Endothelial cell of umbilical vein (primary cell): ENCODE data around the gene NUDT12. TPM values are rescaled to one million over a fixed set of nuclear protein-coding genes. Genes with fewer than 3 reads are reported as not detected.

Experiments
- BruUV-seq: library from RNA; stranded (reverse); fragments of 400-500 nt; replicated peaks from 2 replicates; lab custom pipeline; 2021; lab: Mats Ljungman, UMichigan
- CTCF ChIA-PET: fragments of 300-600, 350-600 bp; sonication (Branson Sonifier 250); formaldehyde crosslinking; loops from one replicate; lab custom pipeline; 2021; ENCODE audit warnings: antibody characterized with exemption, inconsistent platforms; lab: Charles Lee
- POLR2A ChIA-PET: fragments of 300-600, 350-600 bp; sonication (Branson Sonifier 250); formaldehyde crosslinking; loops from one replicate; lab custom pipeline; 2021; ENCODE audit warnings: antibody characterized with exemption, inconsistent platforms; lab: Charles Lee
- DNase-seq: peaks from one replicate; pipeline ENCODE4 v3.0.0-alpha.2; 2011; ENCODE audit warnings: low read depth, low spot score
- FAIRE-seq: peaks from 2 replicates; lab custom pipeline; 2011; peaks lifted over from hg19 to GRCh38; lab: Jason Lieb, UNC
- H2AFZ ChIP-seq: 2 replicates; pipeline ENCODE4 v1.6.0; 2012; ENCODE audit warnings: low read depth, low read length, control low read depth, inconsistent platforms
- H3K27ac ChIP-seq: 2 replicates; pipeline ENCODE4 v1.5.1; 2011; ENCODE audit warnings: low read depth, mild to moderate bottlenecking, control low read depth, low read length, moderate library complexity; ENCODE audit not compliant: insufficient read depth
- H3K27me3 ChIP-seq, 2 experiments: 2 replicates each; pipeline versions ENCODE4 v1.6.0 to v1.6.1; 2011; ENCODE audit warnings: low read length in 2 of 2, mixed read lengths in 1 of 2; ENCODE audit not compliant: control insufficient read depth in 2 of 2, insufficient read depth in 2 of 2
- H3K36me3 ChIP-seq, 2 experiments: 2 replicates in 1 of 2; 3 replicates in 1 of 2; pipeline ENCODE4 v1.5.1; 2011; ENCODE audit warnings: low read length in 2 of 2, mild to moderate bottlenecking in 1 of 2, moderate library complexity in 1 of 2; ENCODE audit not compliant: control insufficient read depth in 2 of 2, insufficient read depth in 2 of 2; ENCODE audit errors: extremely low read depth in 1 of 2
- H3K4me1 ChIP-seq: 3 replicates; pipeline ENCODE4 v1.5.1; 2011; ENCODE audit warnings: mild to moderate bottlenecking, low read length; ENCODE audit not compliant: control insufficient read depth, insufficient read depth; ENCODE audit errors: extremely low read depth
- H3K4me2 ChIP-seq: 2 replicates; pipeline ENCODE4 v1.6.1; 2011; ENCODE audit warnings: low read length, control low read depth, mixed read lengths; ENCODE audit not compliant: insufficient read depth
- H3K4me3 ChIP-seq, 3 experiments: fragments of 200-600 bp in 1 of 3; sonication (generic), shearing (Covaris generic) in 1 of 3; replicated peaks in 1 of 3; 2 replicates each; pipeline ENCODE4 v1.5.1; 2011 to 2016; ENCODE audit warnings: control low read depth in 3 of 3, low read length in 3 of 3, mild to moderate bottlenecking in 2 of 3, inconsistent platforms in 1 of 3, low read depth in 1 of 3, moderate library complexity in 1 of 3; ENCODE audit not compliant: insufficient read depth in 1 of 3
- H3K79me2 ChIP-seq: 2 replicates; pipeline ENCODE4 v1.6.0; 2012; ENCODE audit warnings: low read length, inconsistent platforms; ENCODE audit not compliant: control insufficient read depth, insufficient read depth
- H3K9ac ChIP-seq: replicated peaks from 2 replicates; pipeline ENCODE3; 2011; ENCODE audit warnings: low read length, control low read depth; ENCODE audit not compliant: insufficient read depth; ENCODE audit errors: extremely low read depth
- H3K9me1 ChIP-seq: replicated peaks from 3 replicates; pipeline ENCODE4 v1.6.0; 2011; ENCODE audit warnings: mild to moderate bottlenecking, low read length; ENCODE audit not compliant: control insufficient read depth, insufficient read depth; ENCODE audit errors: extremely low read depth
- H3K9me3 ChIP-seq: replicated peaks from 2 replicates; pipeline ENCODE4 v1.5.1; 2012; ENCODE audit warnings: low read length, inconsistent platforms; ENCODE audit not compliant: control insufficient read depth, insufficient read depth
- H4K20me1 ChIP-seq: replicated peaks from 2 replicates; pipeline ENCODE3; 2011; ENCODE audit warnings: mild to moderate bottlenecking, low read length; ENCODE audit not compliant: control insufficient read depth, insufficient read depth; ENCODE audit errors: extremely low read depth
- CTCF ChIP-seq, 2 donors: IDR thresholded peaks; 1 replicate in 1 of 2; 2 replicates in 1 of 2; pipeline ENCODE4 v1.5.1; 2011; ENCODE audit warnings: low read length in 2 of 2, mild to moderate bottlenecking in 2 of 2, moderate library complexity in 2 of 2, control low read depth in 1 of 2, inconsistent platforms in 1 of 2, low read depth in 1 of 2; ENCODE audit not compliant: insufficient read depth in 1 of 2; ENCODE audit errors: extremely low read depth in 1 of 2
- EZH2 ChIP-seq: IDR thresholded peaks from 2 replicates; pipeline ENCODE4 v1.6.1; 2012; ENCODE audit warnings: borderline replicate concordance, low read depth, mild to moderate bottlenecking, moderate library complexity, low read length, inconsistent platforms; ENCODE audit not compliant: severe bottlenecking
- FOS ChIP-seq: IDR thresholded peaks from 2 replicates; pipeline ENCODE4 v1.6.1; 2011; ENCODE audit warnings: mild to moderate bottlenecking, low read length, moderate library complexity, borderline replicate concordance; ENCODE audit not compliant: insufficient read depth
- GATA2 ChIP-seq: IDR thresholded peaks from 2 replicates; pipeline ENCODE4 v1.7.0; 2011; ENCODE audit warnings: low read depth, mild to moderate bottlenecking, moderate library complexity, mixed read lengths, low read length; ENCODE audit not compliant: insufficient read length, insufficient read depth
- JUN ChIP-seq: IDR thresholded peaks from 2 replicates; pipeline ENCODE4 v1.6.1; 2011; ENCODE audit warnings: borderline replicate concordance, low read depth; ENCODE audit not compliant: insufficient read length, insufficient read depth
- MAX ChIP-seq: IDR thresholded peaks from 2 replicates; pipeline ENCODE4 v1.6.1; 2011; ENCODE audit not compliant: insufficient read depth, insufficient read length
- MYC ChIP-seq: IDR thresholded peaks from one replicate; pipeline ENCODE4 v1.6.1; 2011; ENCODE audit warnings: mild to moderate bottlenecking, low read depth, low read length
- POLR2A ChIP-seq: IDR thresholded peaks from 2 replicates; pipeline ENCODE4 v1.6.1; 2012; ENCODE audit warnings: low read depth, mild to moderate bottlenecking, control low read depth, low read length
- POLR2AphosphoS5 ChIP-seq: IDR thresholded peaks from 2 replicates; pipeline ENCODE4 v1.6.1; 2012; ENCODE audit warnings: low read depth, mild to moderate bottlenecking, control low read depth, low read length, moderate library complexity; ENCODE audit not compliant: insufficient read depth
- dilution Hi-C: fragments of 300-500 bp; cut with MboI; formaldehyde crosslinking; loops from one replicate; pipeline ENCODE4 v1.15.0; 2019; ENCODE audit warnings: low sequenced_read_pairs; ENCODE audit not compliant: extremely low pct_ligation_motif_present
- intact Hi-C: fragments of 100-400 bp; cut with micrococcal nuclease; formaldehyde crosslinking; loops from one replicate; pipeline ENCODE4 v1.10.0; 2022
- polyA plus RNA-seq, 4 experiments: library from polyadenylated mRNA; depleted of rRNA in 3 of 4; stranded (reverse) in 3 of 4; unstranded in 1 of 4; fragments of >200 nt; gene quantifications; 2 replicates each; pipeline versions ENCODE4 v1.2.1 to v1.2.3, GENCODE V29; 2011 to 2012; ENCODE audit warnings: missing spikeins in 1 of 4
- total RNA-seq: library from RNA; stranded (reverse); gene quantifications from 2 replicates; pipeline ENCODE4 v1.2.3, GENCODE V29; 2021

Gene NUDT12
- total and polyA plus RNA-seq, 2 donors (not counting 3 experiments of a cell fraction or from before 2014, with no cell fraction given), result 1.3 to 4.9 TPM

DNA sequence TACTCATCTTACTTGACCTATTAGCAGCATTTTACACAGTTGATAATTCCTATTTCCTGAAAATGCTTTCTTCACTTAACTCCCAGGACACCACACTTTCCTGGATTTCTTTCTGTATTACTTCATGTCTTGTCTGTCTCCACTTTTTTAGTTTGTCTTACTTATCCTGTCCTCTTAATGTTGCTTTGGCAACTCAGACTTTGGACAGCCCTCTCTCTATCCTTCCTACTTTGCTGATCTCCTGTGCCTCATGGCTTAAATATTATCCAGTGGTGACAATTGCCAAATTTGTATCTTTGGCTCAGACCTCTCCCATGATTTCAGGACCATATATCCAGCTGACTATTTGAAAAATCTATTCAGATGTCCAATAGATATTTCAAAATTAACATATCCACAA lies 39.8 kb upstream of the NUDT12 start:
- H3K36me3 ChIP-seq, result no peaks in the 10 kb centered on the region
- no peaks in the 10 kb centered on the region for H3K9me1 ChIP-seq
- H3K9me3 ChIP-seq, result no peaks in the 10 kb centered on the region
- FAIRE-seq, result no peak
- BruUV-seq, result no TSS peak
- H4K20me1 ChIP-seq, result no peaks in the 10 kb centered on the region
- no peaks in the 10 kb centered on the region for H3K79me2 ChIP-seq
- no peaks in the 10 kb centered on the region for H3K27me3 ChIP-seq
- H3K27ac ChIP-seq, result no peak overlapping the region
- ChIA-PET POLR2A (no interaction called here), CTCF (no interaction called here)
- no peak overlapping the region for H3K9ac ChIP-seq
- H3K4me2 ChIP-seq, result no peak overlapping the region
- DNase-seq, result no peak
- H3K4me1 ChIP-seq, result no peaks in the 10 kb centered on the region
- dilution Hi-C loops (no loop called here), intact Hi-C loops (no loop called here)
- no peak overlapping the region for H2AFZ ChIP-seq
- no peak overlapping the region for H3K4me3 ChIP-seq
- TF ChIP-seq MAX (no peak), POLR2AphosphoS5 (no peak), EZH2 (no peak), MYC (no peak), CTCF (IDR thresholded peaks at IDR 0.05; ENCODE audit: extremely low read depth in 1 of 2, insufficient read depth in 1 of 2, low read depth in 1 of 2, low read length in 2 of 2) (no peak), GATA2 (no peak), FOS (no peak), JUN (no peak), POLR2A (no peak)
